Prostate gland (tissue), 2 donors: Measurements from ENCODE around the gene SLC4A2. TPM values are rescaled to one million over a fixed set of nuclear protein-coding genes. Genes with fewer than 3 reads are reported as not detected.

ENCODE experiments used
- DNase-seq: peaks from one replicate; pipeline ENCODE4 v3.0.0-alpha.2; 2019; ENCODE audit warnings: low spot score
- H3K27ac ChIP-seq, 2 donors: fragments of 200-600 bp; sonication (generic); 2 replicates each; pipeline ENCODE4 v1.5.1; 2017 to 2019
- H3K27me3 ChIP-seq: fragments of 200-600 bp; sonication (generic); replicated peaks from 2 replicates; pipeline ENCODE4 v1.5.1; 2019; ENCODE audit not compliant: insufficient read depth
- H3K36me3 ChIP-seq, 2 donors: fragments of 200-600 bp; sonication (generic); 1 replicate in 1 of 2; 2 replicates in 1 of 2; pipeline versions ENCODE4 v1.5.1 to v1.8.1; 2017 to 2019
- H3K4me1 ChIP-seq: fragments of 200-600 bp; sonication (generic); replicated peaks from 2 replicates; pipeline ENCODE4 v1.5.1; 2019
- H3K4me3 ChIP-seq, 2 donors: fragments of 200-600 bp; sonication (generic); 2 replicates each; pipeline ENCODE4 v1.5.1; 2017 to 2019
- H3K9me3 ChIP-seq: fragments of 200-600 bp; sonication (generic); 2 replicates; pipeline ENCODE4 v1.5.1; 2017
- CTCF ChIP-seq, 4 experiments: fragments of 200-600 bp in 2 of 4; fragments of 450-650 bp in 2 of 4; sonication (generic) in 2 of 4; IDR thresholded peaks; 1 replicate in 3 of 4; 2 replicates in 1 of 4; pipeline ENCODE4 v1.5.1; 2016 to 2019; ENCODE audit warnings: antibody characterized with exemption in 4 of 4, mild to moderate bottlenecking in 2 of 4, moderate library complexity in 2 of 4
- POLR2A ChIP-seq: fragments of 450-650 bp; IDR thresholded peaks from one replicate; pipeline ENCODE4 v1.6.1; 2016; ENCODE audit warnings: antibody characterized with exemption, mild to moderate bottlenecking
- POLR2AphosphoS5 ChIP-seq: sonication (generic); formaldehyde crosslinking; IDR thresholded peaks from one replicate; pipeline ENCODE4 v1.6.1; 2017; ENCODE audit warnings: antibody characterized with exemption
- WGBS: methylation state at CpG from one replicate; pipeline ENCODE4 v1.1.5; 2018; 5-methylcytosine and 5-hydroxymethylcytosine counted together
- intact Hi-C: fragments of 100-400 bp; cut with DNase I; formaldehyde crosslinking; loops from one replicate; pipeline ENCODE4 v1.14.2; 2022
- total RNA-seq, 2 donors: library from RNA; depleted of rRNA; stranded (reverse); fragments of >200 nt; gene quantifications; one replicate each; pipeline ENCODE4 v1.1.0, GENCODE V29; 2016

Gene SLC4A2
- total RNA-seq, 2 donors from 2014 or later, result 77.1 to 141 TPM

GRCh38 chr7:151115121-151115835 lies 55.9 kb downstream of the SLC4A2 start:
- TF ChIP-seq CTCF (IDR thresholded peaks at IDR 0.05), result no peak
- no peak for TF ChIP-seq POLR2AphosphoS5
- intact Hi-C loops, result no loop called here

GRCh38 chr7:151115836-151116418 lies 56.5 kb downstream of the SLC4A2 start:
- Histone ChIP-seq H3K9me3 (no peaks in the 10 kb centered on the region), H3K27me3 (no peaks in the 10 kb centered on the region), H3K4me1 (peaks cover 11% of the 10 kb centered on the region), H3K4me3 (peak overlapping the region; percentile 28 to 30), H3K36me3 (peaks cover 7 to 13% of the 10 kb centered on the region in 2 donors), H3K27ac (peak overlapping the region; percentile 65 to 70)
- TF ChIP-seq POLR2A (peak; percentile 90), POLR2AphosphoS5 (peak; percentile 83), CTCF (IDR thresholded peaks at IDR 0.05) (no peak)
- WGBS, result 31% methylated on average over 14 of the region's 14 CpGs
- intact Hi-C loops, result no loop called here
- DNase-seq, result peak; percentile 90

More at GRCh38 chr7:151115121-151115835, 55.9 kb downstream of the SLC4A2 start:
- peak overlapping the region; percentile 28 to 30 for H3K4me3 ChIP-seq
- peaks cover 5 to 13% of the 10 kb centered on the region in 2 donors for H3K36me3 ChIP-seq
- peaks cover 11% of the 10 kb centered on the region for H3K4me1 ChIP-seq
- no peaks in the 10 kb centered on the region for H3K27me3 ChIP-seq
- peak overlapping the region; percentile 61 to 70 for H3K27ac ChIP-seq
- 8% methylated on average over 51 of the region's 114 CpGs for WGBS
- DNase-seq, result no peak
- H3K9me3 ChIP-seq, result no peaks in the 10 kb centered on the region

GRCh38 chr7:151116603-151117440 lies 57.4 kb downstream of the SLC4A2 start:
- Histone ChIP-seq H3K27ac (peak overlapping the region; percentile 65 to 70), H3K9me3 (no peaks in the 10 kb centered on the region), H3K4me1 (peaks cover 11% of the 10 kb centered on the region), H3K36me3 (peaks cover 10 to 13% of the 10 kb centered on the region in 2 donors), H3K27me3 (no peaks in the 10 kb centered on the region), H3K4me3 (peak overlapping the region; percentile 22 to 24)
- DNase-seq, result no peak
- TF ChIP-seq POLR2A (no peak), CTCF (IDR thresholded peaks at IDR 0.05) (no peak)
- intact Hi-C loops, result no loop called here
- 66% methylated on average over 27 of the region's 27 CpGs for WGBS

GRCh38 chr7:151117565-151117964 lies 58.2 kb downstream of the SLC4A2 start:
- WGBS, result 81% methylated on average over 11 of the region's 12 CpGs
- DNase-seq, result no peak
- Histone ChIP-seq H3K27ac (no peak overlapping the region), H3K4me1 (peaks cover 11% of the 10 kb centered on the region), H3K4me3 (no peak overlapping the region), H3K9me3 (no peaks in the 10 kb centered on the region), H3K27me3 (no peaks in the 10 kb centered on the region), H3K36me3 (peaks cover 13 to 18% of the 10 kb centered on the region in 2 donors)
- TF ChIP-seq POLR2A (no peak), CTCF (IDR thresholded peaks at IDR 0.05) (no peak), POLR2AphosphoS5 (no peak)
- intact Hi-C loops, result no loop called here
